ENCODE measurements around the gene ZNF618.
"Not testable (repeated sequence)": the region's sequence is repeated elsewhere in the genome, so short reads cannot be mapped to it uniquely, and the experiment has no call there.

The ZNF618 gene

DNA sequence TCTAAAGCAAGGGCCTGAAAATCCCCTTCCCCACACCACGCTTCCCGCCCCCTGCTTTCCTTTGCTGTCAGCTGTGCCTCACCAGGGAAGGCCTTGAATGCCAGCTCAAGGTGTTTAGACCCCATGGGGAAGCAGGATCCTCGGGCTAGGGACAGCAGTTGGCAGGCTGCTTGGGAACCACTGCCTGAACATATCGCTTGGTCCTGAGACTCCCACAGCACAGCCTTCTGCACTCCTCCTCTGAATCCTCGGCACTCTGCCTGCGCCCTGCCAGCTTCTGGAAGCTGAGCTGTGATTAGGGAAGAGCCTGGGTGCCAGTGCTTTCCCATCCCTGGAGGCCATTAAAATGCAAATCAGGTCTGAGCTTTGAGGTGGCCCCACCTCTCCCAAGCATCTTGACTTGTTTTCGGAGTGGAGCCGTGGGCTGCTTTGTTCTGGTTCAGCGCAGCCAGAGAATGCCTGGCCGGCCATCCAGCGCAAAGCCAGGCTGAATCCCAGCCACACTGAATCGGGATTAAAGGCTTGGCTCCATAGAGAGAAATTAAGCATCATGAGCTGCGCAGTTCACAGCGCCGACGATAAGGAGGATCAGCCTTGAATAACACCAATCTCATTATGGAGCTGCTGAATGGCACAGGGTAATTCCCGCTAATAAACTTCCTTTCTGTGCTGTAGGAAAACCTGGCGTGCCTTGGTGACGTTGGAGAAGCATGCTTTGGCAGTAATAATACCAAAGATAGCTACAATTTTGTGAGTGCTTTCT lies 162.0 kb downstream of the ZNF618 start:
- no peak overlapping the region for H3K4me3 ChIP-seq (ENCODE audit: insufficient read depth, low read depth, low read length, poor library complexity, severe bottlenecking)
- no peak overlapping the region for H3K27ac ChIP-seq (ENCODE audit: insufficient read depth, low read length, poor library complexity, severe bottlenecking)
- H3K27me3 ChIP-seq (replicated peaks; ENCODE audit: control insufficient read depth, insufficient read depth, low read length, poor library complexity, severe bottlenecking) = no peaks in the 10 kb centered on the region
- no peaks in the 10 kb centered on the region for H3K4me1 ChIP-seq (ENCODE audit: control insufficient read depth, insufficient read depth, low read length, poor library complexity, severe bottlenecking)
- H3K9me3 ChIP-seq (ENCODE audit: control insufficient read depth, low read length) = no peaks in the 10 kb centered on the region
- DNase-seq = no peak
- H3K36me3 ChIP-seq (ENCODE audit: control insufficient read depth, insufficient read depth, low read length) = no peaks in the 10 kb centered on the region

DNA sequence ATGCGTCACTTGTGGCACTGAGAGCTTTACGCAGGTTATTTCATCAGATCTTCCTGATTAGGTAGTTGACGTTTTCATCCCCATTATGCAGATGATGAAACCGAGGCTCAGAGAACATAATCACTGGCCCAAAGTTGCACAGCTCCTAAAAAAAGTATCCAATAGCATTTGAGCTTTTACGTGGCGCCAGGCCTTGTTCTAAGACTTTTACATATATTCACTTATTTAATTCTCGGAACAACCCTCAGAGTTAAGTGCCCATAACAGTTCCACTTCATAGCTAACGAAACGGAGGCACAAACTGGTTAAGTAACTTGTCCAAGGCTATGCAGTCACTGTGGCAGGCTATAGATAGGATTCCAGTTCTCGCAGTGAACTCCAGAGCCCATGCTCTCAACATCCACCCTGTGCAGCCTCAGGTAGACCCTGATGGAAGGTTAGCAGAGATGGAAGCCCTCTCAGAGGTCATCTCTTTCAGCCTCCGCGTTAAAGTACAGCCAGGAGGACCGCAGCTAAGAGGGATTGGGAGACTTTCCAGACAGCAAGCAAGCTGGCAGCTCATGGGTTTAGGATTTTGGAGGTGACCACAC lies 162.7 kb downstream of the ZNF618 start:
- no peak for DNase-seq
- Histone ChIP-seq H3K27me3 (replicated peaks; ENCODE audit: control insufficient read depth, insufficient read depth, low read length, poor library complexity, severe bottlenecking) (no peaks in the 10 kb centered on the region), H3K4me1 (ENCODE audit: control insufficient read depth, insufficient read depth, low read length, poor library complexity, severe bottlenecking) (no peaks in the 10 kb centered on the region), H3K9me3 (ENCODE audit: control insufficient read depth, low read length) (no peaks in the 10 kb centered on the region), H3K36me3 (ENCODE audit: control insufficient read depth, insufficient read depth, low read length) (no peaks in the 10 kb centered on the region), H3K4me3 (ENCODE audit: insufficient read depth, low read depth, low read length, poor library complexity, severe bottlenecking) (no peak overlapping the region), H3K27ac (ENCODE audit: insufficient read depth, low read length, poor library complexity, severe bottlenecking) (no peak overlapping the region)

DNA sequence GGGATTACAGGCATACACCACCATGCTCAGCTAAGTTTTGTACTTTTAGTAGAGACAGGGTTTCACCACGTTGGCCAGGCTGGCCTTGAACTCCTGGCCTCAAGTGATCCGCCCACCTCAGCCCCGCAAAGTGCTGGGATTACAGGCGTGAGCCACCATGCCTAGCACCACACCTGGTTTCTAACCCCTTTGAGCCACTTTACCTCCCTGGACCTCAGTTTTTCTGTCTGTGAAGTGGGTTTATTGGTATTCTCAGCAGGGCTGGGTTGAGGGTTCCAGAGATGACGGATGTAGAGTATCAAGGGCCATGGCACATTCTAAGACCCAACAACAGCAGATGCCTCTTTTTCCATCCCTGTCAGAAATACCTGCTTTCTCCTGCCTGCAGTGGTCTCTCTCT lies 163.4 kb downstream of the ZNF618 start:
- no peak for DNase-seq
- no peak overlapping the region for H3K27ac ChIP-seq (ENCODE audit: insufficient read depth, low read length, poor library complexity, severe bottlenecking)
- H3K9me3 ChIP-seq (ENCODE audit: control insufficient read depth, low read length) = no peaks in the 10 kb centered on the region
- no peaks in the 10 kb centered on the region for H3K27me3 ChIP-seq (replicated peaks; ENCODE audit: control insufficient read depth, insufficient read depth, low read length, poor library complexity, severe bottlenecking)
- H3K4me3 ChIP-seq (ENCODE audit: insufficient read depth, low read depth, low read length, poor library complexity, severe bottlenecking) = no peak overlapping the region
- no peaks in the 10 kb centered on the region for H3K4me1 ChIP-seq (ENCODE audit: control insufficient read depth, insufficient read depth, low read length, poor library complexity, severe bottlenecking)
- no peaks in the 10 kb centered on the region for H3K36me3 ChIP-seq (ENCODE audit: control insufficient read depth, insufficient read depth, low read length)

DNA sequence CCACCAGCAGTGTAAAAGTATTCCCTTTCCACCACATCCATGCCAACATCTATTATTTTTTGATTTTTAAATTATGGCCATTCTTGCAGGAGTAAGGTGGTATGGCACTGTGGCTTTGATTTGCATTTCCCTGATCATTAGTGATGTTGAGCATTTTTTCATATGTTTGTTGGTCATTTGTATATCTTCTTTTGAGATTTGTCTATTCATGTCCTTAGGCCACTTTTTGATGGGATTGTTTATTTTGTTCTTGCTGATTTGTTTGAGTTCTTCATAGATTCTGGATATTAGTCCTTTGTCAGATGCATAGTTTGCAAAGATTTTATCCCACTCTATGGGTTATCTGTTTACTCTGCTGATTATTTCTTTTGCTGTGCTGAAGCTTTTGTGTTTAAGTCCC lies 167.6 kb downstream of the ZNF618 start:
- not testable (repeated sequence) for H3K9me3 ChIP-seq (ENCODE audit: control insufficient read depth, low read length); H3K27me3 ChIP-seq (replicated peaks; ENCODE audit: control insufficient read depth, insufficient read depth, low read length, poor library complexity, severe bottlenecking); H3K36me3 ChIP-seq (ENCODE audit: control insufficient read depth, insufficient read depth, low read length); H3K27ac ChIP-seq (ENCODE audit: insufficient read depth, low read length, poor library complexity, severe bottlenecking); H3K4me3 ChIP-seq (ENCODE audit: insufficient read depth, low read depth, low read length, poor library complexity, severe bottlenecking); DNase-seq; H3K4me1 ChIP-seq (ENCODE audit: control insufficient read depth, insufficient read depth, low read length, poor library complexity, severe bottlenecking)

DNA sequence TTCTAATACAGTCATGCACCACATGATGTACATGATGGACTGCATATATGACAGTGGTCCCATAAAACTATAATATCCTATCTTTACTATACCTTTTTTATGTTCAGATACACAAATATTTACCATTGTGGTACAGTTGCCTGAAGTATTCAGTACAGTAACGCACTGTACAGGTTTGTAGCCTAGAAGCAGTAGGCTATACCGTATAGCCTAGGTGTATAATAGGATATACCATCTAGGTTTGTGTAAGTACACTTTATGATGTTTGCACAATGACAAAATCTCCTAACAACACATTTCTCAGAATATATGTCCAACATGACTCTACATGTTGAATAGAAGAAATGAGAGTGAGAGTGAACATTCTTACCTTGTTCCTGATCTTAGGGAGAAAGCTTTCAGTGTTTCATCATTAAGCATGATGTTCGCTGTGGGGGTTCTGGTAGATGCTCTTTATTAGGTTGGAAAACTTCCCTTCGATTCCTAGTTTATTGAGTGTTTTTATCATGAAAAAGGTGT lies 170.2 kb downstream of the ZNF618 start:
- DNase-seq = no peak
- no peak overlapping the region for H3K4me3 ChIP-seq (ENCODE audit: insufficient read depth, low read depth, low read length, poor library complexity, severe bottlenecking)
- no peaks in the 10 kb centered on the region for H3K36me3 ChIP-seq (ENCODE audit: control insufficient read depth, insufficient read depth, low read length)
- H3K27me3 ChIP-seq (replicated peaks; ENCODE audit: control insufficient read depth, insufficient read depth, low read length, poor library complexity, severe bottlenecking) = no peaks in the 10 kb centered on the region
- H3K4me1 ChIP-seq (ENCODE audit: control insufficient read depth, insufficient read depth, low read length, poor library complexity, severe bottlenecking) = no peaks in the 10 kb centered on the region
- no peak overlapping the region for H3K27ac ChIP-seq (ENCODE audit: insufficient read depth, low read length, poor library complexity, severe bottlenecking)
- H3K9me3 ChIP-seq (ENCODE audit: control insufficient read depth, low read length) = no peaks in the 10 kb centered on the region

DNA sequence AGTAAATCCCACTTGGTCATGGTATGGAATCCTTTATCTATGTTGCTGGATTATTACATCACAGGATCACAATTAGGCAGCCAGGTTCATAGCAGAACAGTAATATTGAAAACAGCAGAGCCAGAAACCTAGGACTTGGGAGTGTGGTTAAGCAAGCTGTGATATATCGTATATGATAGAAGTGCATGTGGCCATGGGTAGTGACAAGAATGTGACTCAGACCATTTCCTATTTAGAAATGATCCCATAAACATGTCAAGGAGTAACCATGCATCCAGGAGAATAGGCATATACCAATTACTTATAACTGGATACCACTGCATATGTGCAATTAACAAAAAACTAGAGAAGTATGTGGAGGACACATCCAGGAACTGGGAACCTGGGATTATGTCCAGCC lies 170.8 kb downstream of the ZNF618 start:
- no peak for DNase-seq
- Histone ChIP-seq H3K36me3 (ENCODE audit: control insufficient read depth, insufficient read depth, low read length) (no peaks in the 10 kb centered on the region), H3K27ac (ENCODE audit: insufficient read depth, low read length, poor library complexity, severe bottlenecking) (no peak overlapping the region), H3K4me3 (ENCODE audit: insufficient read depth, low read depth, low read length, poor library complexity, severe bottlenecking) (no peak overlapping the region), H3K9me3 (ENCODE audit: control insufficient read depth, low read length) (no peaks in the 10 kb centered on the region), H3K27me3 (replicated peaks; ENCODE audit: control insufficient read depth, insufficient read depth, low read length, poor library complexity, severe bottlenecking) (no peaks in the 10 kb centered on the region), H3K4me1 (ENCODE audit: control insufficient read depth, insufficient read depth, low read length, poor library complexity, severe bottlenecking) (no peaks in the 10 kb centered on the region)

DNA sequence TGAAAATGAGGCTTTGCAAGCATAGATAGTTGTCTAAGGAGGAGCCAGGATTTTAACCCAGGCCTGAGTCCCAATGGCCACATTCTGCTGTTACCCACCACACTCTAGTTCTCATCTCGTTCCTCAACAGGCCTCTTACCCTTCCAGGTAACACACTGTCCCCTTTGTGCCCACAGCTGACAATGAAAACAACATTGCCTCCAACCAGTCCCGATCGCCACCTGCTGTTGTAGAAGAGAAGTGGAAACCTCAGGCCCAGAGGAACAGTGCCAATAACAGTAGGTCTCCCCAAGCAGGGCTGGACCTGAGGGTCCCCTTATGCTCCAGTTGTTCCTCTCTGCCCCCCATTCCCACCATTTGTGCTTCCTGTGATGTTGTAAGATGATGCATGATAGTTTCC lies 171.6 kb downstream of the ZNF618 start:
- no peak for DNase-seq
- no peak overlapping the region for H3K4me3 ChIP-seq (ENCODE audit: insufficient read depth, low read depth, low read length, poor library complexity, severe bottlenecking)
- H3K4me1 ChIP-seq (ENCODE audit: control insufficient read depth, insufficient read depth, low read length, poor library complexity, severe bottlenecking) = no peaks in the 10 kb centered on the region
- H3K27ac ChIP-seq (ENCODE audit: insufficient read depth, low read length, poor library complexity, severe bottlenecking) = no peak overlapping the region
- no peaks in the 10 kb centered on the region for H3K9me3 ChIP-seq (ENCODE audit: control insufficient read depth, low read length)
- no peaks in the 10 kb centered on the region for H3K27me3 ChIP-seq (replicated peaks; ENCODE audit: control insufficient read depth, insufficient read depth, low read length, poor library complexity, severe bottlenecking)
- no peaks in the 10 kb centered on the region for H3K36me3 ChIP-seq (ENCODE audit: control insufficient read depth, insufficient read depth, low read length)

DNA sequence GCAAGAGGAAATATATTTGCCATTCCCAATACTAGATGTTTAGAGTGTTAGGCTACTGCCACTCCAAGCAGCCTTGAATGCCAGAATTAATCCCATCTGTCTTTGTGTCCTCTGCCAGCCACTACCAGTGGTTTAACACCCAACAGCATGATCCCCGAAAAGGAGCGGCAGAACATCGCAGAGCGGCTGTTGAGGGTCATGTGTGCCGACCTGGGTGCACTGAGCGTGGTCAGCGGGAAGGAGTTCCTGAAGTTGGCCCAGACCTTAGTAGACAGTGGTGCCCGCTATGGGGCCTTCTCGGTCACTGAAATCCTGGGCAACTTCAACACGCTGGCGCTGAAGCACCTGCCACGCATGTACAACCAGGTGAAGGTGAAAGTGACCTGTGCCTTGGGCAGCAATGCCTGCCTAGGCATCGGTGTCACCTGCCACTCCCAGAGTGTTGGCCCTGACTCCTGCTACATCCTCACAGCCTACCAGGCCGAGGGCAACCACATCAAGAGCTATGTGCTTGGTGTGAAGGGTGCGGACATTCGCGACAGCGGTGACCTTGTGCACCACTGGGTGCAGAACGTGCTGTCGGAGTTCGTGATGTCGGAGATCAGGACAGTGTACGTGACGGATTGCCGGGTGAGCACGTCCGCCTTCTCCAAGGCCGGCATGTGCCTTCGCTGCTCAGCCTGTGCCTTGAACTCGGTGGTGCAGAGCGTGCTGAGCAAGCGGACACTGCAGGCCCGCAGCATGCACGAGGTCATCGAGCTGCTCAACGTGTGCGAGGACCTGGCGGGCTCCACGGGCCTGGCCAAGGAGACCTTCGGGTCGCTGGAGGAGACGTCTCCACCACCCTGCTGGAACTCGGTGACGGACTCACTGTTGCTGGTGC lies 172.7 kb downstream of the ZNF618 start:
- no peak overlapping the region for H3K4me3 ChIP-seq (ENCODE audit: insufficient read depth, low read depth, low read length, poor library complexity, severe bottlenecking)
- H3K36me3 ChIP-seq (ENCODE audit: control insufficient read depth, insufficient read depth, low read length) = no peaks in the 10 kb centered on the region
- no peaks in the 10 kb centered on the region for H3K4me1 ChIP-seq (ENCODE audit: control insufficient read depth, insufficient read depth, low read length, poor library complexity, severe bottlenecking)
- no peaks in the 10 kb centered on the region for H3K9me3 ChIP-seq (ENCODE audit: control insufficient read depth, low read length)
- DNase-seq = no peak
- no peak overlapping the region for H3K27ac ChIP-seq (ENCODE audit: insufficient read depth, low read length, poor library complexity, severe bottlenecking)
- no peaks in the 10 kb centered on the region for H3K27me3 ChIP-seq (replicated peaks; ENCODE audit: control insufficient read depth, insufficient read depth, low read length, poor library complexity, severe bottlenecking)

DNA sequence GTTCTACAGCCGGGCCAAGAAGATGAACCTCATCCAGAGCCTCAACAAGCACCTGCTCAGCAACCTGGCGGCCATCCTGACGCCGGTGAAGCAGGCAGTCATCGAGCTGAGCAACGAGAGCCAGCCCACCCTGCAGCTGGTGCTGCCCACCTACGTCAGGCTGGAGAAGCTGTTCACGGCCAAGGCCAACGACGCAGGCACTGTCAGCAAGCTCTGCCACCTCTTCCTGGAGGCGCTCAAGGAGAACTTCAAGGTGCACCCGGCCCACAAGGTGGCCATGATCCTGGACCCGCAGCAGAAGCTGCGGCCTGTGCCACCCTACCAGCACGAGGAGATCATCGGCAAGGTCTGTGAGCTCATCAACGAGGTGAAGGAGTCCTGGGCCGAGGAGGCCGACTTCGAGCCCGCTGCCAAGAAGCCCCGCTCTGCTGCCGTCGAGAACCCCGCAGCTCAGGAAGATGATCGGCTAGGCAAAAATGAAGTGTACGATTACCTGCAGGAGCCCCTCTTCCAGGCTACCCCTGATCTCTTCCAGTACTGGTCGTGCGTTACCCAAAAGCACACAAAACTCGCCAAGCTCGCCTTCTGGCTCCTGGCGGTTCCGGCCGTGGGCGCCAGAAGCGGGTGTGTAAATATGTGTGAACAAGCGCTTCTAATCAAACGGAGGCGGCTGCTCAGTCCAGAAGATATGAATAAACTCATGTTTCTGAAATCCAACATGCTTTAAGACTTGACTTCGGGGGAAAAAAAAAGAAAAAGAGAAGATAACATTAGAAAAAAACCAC lies 173.5 kb downstream of the ZNF618 start:
- H3K27me3 ChIP-seq (replicated peaks; ENCODE audit: control insufficient read depth, insufficient read depth, low read length, poor library complexity, severe bottlenecking) = no peaks in the 10 kb centered on the region
- no peak for DNase-seq
- H3K36me3 ChIP-seq (ENCODE audit: control insufficient read depth, insufficient read depth, low read length) = no peaks in the 10 kb centered on the region
- no peaks in the 10 kb centered on the region for H3K9me3 ChIP-seq (ENCODE audit: control insufficient read depth, low read length)
- no peaks in the 10 kb centered on the region for H3K4me1 ChIP-seq (ENCODE audit: control insufficient read depth, insufficient read depth, low read length, poor library complexity, severe bottlenecking)
- H3K4me3 ChIP-seq (ENCODE audit: insufficient read depth, low read depth, low read length, poor library complexity, severe bottlenecking) = no peak overlapping the region
- H3K27ac ChIP-seq (ENCODE audit: insufficient read depth, low read length, poor library complexity, severe bottlenecking) = no peak overlapping the region

Measured in effector memory CD4-positive, alpha-beta T cell (primary cell).